ENCODE measurements around the gene EDAR. TPM values are rescaled to one million over a fixed set of nuclear protein-coding genes. Genes with fewer than 3 reads are reported as not detected.
A peak's percentile ranks its signal among the peaks of the same experiment; 100 is the strongest.

EDAR gene
- total RNA-seq, 1 experiment from 2014 or later, result not detected

DNA sequence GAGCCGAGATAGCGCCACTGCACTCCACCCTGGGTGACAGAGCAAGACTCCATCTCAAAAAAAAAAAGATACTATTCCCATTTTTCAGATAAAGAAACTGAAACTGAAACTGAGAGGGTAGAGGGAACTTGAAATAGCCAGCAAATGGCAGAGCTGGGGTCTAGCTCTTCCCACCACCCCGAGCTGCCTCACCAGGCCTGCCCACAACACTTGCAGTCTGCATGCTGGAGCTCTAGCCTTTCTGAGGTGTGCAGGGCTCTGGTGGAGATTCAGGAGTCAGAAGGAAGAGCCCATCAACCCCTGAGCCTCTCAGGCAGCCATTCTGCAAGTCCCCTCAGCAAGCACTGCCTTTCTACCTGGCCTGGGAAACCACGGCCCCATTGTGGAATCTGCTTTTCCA, 14.3 kb downstream of the EDAR start:
- DNase-seq (ENCODE audit: low read depth), result no peak
- in situ Hi-C loops (cut with HindIII; ENCODE audit: low pct_unique_long_range_greater_than_20kb, low sequenced_read_pairs), result no loop called here

DNA sequence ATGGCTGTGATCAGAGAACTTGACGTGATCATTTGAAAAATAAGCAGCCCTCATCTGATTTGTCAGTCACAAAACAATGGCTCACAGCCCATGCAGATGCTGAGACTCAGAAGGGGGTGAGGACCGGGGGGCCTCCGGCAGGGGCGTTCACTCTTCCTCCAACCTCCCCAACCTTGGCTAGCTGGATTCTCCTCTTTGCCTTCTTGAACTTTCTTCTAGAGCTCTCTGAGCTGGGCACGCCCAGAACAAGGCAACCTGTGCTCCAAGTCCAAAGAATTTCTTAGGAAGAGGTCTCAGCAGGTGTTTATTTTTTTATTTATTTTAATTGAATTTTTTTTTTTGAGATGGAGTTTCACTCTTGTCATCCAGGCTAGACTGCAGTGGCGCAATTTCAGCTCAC, 16.4 kb downstream of the EDAR start:
- in situ Hi-C loops (cut with HindIII; ENCODE audit: low pct_unique_long_range_greater_than_20kb, low sequenced_read_pairs), result no loop called here
- no peak for DNase-seq (ENCODE audit: low read depth)

DNA sequence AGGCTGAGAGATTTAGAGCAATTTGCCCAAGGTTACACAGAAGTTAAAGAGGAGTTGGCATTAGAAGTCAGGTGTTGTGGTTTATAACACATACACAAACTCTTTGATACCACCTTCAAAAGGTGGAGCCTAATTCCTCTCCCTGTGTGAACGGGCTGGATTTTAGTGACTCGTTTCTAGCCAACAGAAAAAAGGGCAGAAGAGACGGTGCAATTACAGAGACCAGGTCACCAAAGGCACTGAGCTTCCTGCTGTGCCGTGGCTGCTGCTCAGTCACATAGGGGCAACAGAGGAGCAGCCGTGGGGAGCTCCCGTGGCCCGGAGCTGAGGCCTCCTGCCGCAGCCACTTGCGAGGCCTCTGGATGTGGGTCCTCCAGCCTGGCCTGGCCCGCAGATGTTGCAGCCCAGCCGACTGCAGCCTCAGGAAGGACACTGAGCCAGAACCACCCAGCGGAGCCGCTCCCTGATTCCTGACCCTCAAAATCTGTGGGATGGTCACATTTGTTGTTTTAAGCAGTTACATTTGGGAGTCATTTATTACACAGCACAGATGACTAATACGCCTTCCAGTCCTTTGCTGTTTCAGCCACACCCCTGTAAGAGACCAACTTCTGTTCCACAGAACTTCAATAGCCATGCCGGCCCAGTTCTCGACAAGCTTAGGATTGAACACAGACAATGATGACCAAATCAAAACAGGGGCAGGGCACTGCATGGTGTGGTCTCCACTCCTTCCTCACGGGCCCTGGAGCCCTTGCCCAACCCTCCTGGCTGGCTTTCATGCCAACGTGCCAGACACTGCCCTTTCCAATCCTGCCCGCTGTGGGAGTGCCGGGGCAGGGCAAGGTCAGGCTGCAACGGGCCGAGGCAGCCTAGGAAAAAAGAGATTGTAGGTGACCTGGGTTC, 17.1 kb downstream of the EDAR start:
- DNase-seq (ENCODE audit: low read depth), result peak; percentile 87
- in situ Hi-C loops (cut with HindIII; ENCODE audit: low pct_unique_long_range_greater_than_20kb, low sequenced_read_pairs), result no loop called here

DNA sequence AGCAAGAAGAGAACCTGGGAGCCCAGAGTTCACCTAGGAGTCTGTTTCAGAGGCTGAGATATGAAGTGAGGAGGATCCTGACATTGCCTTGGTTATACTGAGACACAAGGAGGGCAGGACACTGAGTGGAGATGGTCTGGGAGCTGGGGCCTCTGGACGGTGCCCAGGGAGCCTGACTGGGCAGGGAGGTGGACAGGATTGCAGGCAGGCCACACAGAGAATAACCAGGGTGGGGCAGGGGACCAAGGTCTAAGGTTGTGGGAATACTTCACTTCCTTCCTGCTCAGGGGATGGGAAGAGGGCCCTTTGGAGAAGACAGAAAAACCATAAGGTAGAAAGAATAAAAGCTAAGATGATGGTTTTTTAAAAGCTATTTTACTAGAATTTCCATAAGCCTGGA, 18.7 kb downstream of the EDAR start:
- in situ Hi-C loops (cut with HindIII; ENCODE audit: low pct_unique_long_range_greater_than_20kb, low sequenced_read_pairs), result no loop called here
- no peak for DNase-seq (ENCODE audit: low read depth)

DNA sequence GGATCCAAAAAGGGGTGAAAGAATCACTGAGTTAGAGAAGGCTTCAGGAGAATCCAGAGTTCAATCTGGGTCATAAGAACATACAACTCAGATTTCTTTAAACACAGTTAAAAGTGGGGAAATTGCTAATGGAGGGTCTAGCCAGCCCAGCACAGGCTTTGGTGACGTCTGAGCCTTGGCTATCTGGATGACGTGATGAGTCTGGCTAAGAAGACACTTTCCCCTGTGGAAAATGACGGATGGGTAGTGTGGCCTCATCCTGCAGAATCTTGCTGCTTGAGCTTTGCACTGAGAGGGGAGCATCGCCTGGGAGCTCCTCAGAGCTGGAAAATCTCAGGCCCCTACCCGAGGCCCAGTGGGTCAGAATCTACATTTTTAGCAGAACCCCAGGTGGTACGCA, 19.2 kb downstream of the EDAR start:
- DNase-seq (ENCODE audit: low read depth), result no peak
- in situ Hi-C loops (cut with HindIII; ENCODE audit: low pct_unique_long_range_greater_than_20kb, low sequenced_read_pairs), result no loop called here

DNA sequence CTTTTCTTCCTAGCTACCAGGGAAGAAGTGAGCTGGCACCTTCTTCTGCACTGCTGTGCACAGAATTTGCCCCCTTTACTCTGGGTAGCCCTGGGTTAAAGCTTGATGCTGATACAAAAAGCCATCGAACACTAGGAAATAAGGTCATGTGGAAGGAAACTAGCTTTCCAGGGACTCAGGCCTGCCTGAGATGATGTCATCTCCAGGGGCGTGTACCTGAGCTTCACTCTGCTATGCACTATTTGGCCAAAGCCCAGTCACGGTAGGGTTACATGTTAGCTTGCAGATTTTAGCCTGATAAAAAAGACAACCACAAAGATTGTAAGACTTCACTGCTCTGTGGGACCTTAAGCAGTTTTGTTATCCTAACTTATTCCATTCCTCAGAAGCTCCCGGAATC, 20.4 kb downstream of the EDAR start:
- DNase-seq (ENCODE audit: low read depth), result peak; percentile 50
- in situ Hi-C loops (cut with HindIII; ENCODE audit: low pct_unique_long_range_greater_than_20kb, low sequenced_read_pairs), result no loop called here

DNA sequence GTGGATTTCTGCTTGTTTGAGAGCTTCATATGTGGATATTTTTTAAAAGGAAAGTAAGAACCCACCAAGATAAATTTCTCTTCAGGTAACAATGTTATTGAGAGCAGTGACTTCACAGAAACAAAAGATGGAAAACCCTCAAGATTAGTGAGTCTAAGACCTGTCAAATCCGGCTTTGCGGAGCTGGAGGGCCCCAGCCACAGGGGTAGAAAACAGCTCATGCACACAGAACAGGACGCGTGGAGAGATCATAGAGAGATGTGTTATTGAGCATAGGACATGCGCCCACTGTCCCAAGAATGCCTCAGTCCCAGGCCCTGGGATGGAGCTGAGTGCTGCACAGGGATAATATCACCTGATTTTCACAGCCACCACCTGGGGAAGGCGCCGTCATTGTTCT, 21.3 kb downstream of the EDAR start:
- no peak for DNase-seq (ENCODE audit: low read depth)
- in situ Hi-C loops (cut with HindIII; ENCODE audit: low pct_unique_long_range_greater_than_20kb, low sequenced_read_pairs), result no loop called here

DNA sequence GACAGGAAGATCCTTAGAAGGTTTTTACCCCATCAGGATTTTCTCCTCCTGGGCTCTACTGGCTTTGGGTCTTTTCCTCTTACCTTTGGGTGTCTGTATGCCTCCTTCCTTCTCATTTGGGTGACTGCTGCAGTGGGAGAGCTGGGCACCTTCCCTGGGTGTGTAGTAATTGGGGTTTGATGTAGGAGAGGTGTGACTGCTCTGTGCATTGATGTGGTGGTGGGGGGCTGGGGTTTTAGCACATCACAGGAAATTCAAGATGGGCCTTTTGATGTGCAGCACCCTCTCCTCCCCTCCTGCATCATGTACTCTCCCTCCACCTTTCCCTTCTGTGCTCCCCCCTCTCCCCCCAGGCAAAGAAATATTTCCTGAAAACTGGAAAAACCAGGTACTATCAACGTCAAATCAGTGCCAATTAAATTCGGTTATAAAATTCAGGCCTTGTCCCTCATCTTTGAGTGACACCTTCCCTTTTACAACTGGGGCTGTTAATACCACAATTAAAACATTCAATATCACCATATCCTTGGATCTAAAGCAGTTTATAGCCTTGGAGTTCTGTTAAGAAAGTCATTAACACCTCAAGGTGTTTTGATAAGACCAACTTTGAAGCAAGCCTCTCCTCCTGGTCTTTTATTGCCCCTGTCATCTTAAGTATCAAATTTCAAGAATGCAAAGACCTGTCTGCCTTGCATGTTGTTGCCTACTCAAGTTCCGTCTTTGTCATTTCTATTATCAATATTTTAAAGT, 23.3 kb downstream of the EDAR start:
- in situ Hi-C loops (cut with HindIII; ENCODE audit: low pct_unique_long_range_greater_than_20kb, low sequenced_read_pairs), result no loop called here
- no peak for DNase-seq (ENCODE audit: low read depth)

DNA sequence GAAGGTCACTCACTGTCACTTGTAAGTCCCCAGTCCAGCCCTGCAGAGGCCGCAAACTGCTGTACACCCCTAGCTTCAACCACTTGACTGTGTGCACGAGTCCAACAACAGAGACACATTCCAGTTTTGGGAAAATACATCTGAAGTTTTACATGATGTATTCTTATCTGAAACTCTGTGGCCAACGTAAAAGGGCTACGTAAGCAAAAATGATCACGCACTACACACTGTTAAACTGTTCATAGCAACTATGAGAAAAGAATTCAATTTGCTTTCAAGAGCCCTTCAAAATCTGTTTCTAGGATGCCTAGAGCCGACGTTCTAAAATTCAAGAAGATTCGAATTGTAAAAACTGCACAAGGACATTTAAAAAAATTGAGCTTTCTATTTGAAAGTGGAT, 26.0 kb downstream of the EDAR start:
- in situ Hi-C loops (cut with HindIII; ENCODE audit: low pct_unique_long_range_greater_than_20kb, low sequenced_read_pairs), result no loop called here
- DNase-seq (ENCODE audit: low read depth), result no peak

DNA sequence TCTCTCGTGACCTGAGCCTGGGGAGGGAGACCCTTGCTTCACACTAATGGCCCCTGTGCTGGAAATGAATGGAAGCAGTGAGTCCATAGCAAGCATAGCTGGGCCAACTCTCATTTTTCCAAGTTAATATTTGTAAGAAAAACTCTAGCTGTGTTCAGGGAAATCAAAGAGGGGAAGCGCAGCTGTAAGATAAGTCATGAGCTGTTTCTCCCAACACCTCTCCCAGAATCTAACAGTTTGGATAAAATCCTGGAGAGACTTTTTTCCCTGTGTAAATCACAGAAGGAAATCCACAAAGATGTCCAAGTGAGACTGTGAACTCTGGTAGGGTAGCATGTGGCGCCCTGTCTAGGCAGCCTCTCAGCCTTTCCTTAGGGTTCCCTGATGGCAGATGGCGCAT, 27.2 kb downstream of the EDAR start:
- in situ Hi-C loops (cut with HindIII; ENCODE audit: low pct_unique_long_range_greater_than_20kb, low sequenced_read_pairs), result no loop called here
- no peak for DNase-seq (ENCODE audit: low read depth)

DNA sequence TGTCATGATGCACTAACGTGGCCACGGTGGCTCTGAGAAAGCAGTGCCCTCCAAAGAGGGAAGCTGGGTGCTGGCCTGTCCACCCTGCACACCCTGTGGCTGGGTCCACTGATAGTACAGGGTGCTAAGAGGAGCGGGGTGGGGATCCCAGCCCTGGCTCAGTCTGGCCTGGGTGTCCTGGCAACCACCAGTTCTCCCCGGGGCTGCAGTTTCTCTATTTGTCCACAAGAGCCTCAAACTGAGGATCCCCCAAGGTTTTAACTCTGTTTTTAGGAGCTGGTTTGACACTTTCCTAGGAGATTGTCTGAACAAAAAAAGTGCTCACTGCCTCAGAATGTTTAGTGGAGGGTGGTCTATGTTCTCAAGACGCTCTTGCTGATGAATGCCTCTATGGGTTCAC, 29.0 kb downstream of the EDAR start:
- in situ Hi-C loops (cut with HindIII; ENCODE audit: low pct_unique_long_range_greater_than_20kb, low sequenced_read_pairs), result no loop called here
- no peak for DNase-seq (ENCODE audit: low read depth)

DNA sequence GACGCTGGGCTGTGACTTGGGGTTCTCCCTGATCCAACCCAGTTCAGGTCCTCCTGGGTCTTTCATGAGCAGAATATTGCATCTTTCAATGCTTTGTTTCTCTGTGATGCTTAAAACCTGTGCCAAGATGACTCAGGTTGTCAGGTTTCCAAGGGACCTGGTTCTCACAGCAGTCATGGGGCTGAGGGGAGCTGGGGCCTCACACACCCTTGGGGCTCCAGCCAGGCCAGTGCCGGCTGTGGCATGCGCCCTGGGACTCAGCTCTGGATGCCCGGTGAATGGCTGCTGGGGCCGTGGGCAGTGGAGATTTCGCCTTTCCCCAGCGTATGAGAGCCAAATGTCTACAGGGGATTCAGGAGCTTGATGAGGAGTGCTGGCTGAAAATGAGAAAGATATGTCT, 29.6 kb downstream of the EDAR start:
- DNase-seq (ENCODE audit: low read depth), result no peak
- in situ Hi-C loops (cut with HindIII; ENCODE audit: low pct_unique_long_range_greater_than_20kb, low sequenced_read_pairs), result no loop called here

DNA sequence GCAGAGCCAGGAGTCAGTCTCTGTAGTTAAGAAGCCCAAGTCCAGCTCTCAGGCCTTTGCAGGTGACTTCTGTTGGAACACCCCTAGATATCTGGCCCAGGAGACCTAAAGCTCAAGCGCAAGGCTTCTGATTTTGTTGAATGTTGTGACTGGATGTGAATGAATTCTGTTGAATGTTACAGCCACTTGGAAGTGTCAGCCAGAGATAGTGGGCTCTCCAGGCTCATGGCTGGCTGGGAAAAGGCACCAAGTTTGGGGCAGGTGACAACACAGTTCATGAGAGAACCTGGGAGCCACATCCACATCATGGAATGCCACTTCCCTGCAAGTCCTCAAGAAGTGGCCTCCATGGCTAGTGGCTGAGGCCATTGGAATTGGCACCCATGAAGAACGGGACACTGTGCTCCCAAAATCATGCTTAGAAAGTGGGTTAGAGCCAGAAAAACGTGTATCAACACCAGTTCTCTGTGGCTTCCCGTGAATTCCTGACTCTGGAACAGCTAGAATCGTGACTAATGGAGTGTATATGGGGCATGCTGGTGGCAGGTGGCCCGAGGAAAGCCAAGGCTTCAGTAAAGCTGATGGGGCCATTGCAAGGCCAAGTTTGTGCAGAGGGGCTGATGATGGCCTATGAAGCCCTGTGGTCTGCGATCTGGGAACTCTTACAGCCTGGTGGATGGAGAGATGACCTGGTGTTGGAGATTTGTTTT, 30.2 kb downstream of the EDAR start:
- DNase-seq (ENCODE audit: low read depth), result no peak
- in situ Hi-C loops (cut with HindIII; ENCODE audit: low pct_unique_long_range_greater_than_20kb, low sequenced_read_pairs), result no loop called here

DNA sequence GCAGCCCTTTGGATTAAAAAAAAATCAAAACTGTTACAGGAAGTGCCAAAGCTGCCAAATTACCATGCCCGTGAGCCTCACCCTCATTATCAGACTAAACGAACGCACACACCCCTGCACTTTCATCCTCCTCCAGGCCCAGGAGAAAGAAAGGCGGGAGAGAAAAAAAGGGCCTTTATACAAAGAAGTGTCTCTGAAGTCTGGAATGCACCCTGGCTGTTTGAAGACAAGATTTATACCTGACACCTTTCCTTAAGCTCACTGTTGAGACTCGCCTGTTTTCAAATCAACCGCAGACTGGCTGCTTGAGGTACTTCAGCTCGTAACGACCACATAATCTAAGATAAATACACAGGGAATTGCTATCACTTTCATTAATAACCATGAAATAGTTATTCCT, 31.0 kb downstream of the EDAR start:
- DNase-seq (ENCODE audit: low read depth), result no peak
- in situ Hi-C loops (cut with HindIII; ENCODE audit: low pct_unique_long_range_greater_than_20kb, low sequenced_read_pairs), result no loop called here

DNA sequence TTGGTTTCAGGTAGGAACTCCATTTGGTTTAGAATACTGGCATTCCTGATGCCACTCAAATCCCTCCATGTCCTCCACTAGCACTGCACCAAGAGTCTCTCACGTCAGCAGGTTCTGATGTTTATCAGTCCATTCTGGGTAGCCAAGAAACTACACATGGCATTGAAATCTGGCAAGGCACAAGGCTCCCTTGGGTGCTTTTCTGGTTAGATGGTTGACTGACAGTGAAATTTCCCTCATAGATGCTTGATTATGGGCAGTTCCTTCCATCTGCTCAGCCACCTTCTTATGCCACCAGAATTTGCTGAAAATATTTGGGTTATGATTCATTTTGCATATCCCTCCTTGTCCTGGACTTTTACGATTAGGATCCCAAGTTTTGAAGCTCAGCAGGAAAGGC, 32.6 kb downstream of the EDAR start:
- no peak for DNase-seq (ENCODE audit: low read depth)
- in situ Hi-C loops (cut with HindIII; ENCODE audit: low pct_unique_long_range_greater_than_20kb, low sequenced_read_pairs), result no loop called here

DNA sequence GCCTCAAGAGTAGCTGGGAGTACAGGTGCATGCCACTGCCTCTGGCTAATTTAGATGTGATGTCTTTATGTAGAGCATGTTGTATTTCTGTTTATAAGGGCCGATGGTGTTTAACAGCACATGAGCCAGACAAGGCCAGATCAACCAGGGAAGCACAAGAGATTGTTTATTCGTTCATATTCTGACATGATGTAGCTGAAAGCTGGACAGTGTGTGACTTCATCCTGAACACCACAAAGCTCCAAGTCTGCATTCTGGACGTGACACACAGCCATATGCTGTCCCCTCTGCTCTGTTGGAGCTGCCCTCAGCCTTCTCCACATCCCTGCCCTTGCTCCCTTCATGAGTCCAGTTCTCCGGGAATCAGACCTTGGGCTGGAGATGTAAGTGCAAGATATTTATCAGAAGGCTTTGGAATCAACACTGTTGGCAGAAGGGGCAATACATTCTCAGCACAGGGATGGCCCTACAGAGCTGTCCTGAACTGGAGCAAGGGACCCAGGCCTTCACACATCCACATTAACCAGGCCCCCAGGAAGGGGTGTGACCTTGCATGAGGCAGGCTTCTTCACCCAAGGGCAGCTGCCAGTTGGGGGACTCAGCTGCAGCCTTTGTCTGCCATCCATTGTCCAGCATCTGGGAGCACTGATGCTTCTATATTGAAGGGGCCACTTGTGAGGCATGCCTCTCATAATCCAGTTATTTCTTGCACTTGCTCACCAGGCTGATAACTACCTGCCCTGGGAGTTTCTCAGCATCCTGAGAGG, 38.5 kb downstream of the EDAR start:
- DNase-seq (ENCODE audit: low read depth), result no peak
- in situ Hi-C loops (cut with HindIII; ENCODE audit: low pct_unique_long_range_greater_than_20kb, low sequenced_read_pairs), result no loop called here

DNA sequence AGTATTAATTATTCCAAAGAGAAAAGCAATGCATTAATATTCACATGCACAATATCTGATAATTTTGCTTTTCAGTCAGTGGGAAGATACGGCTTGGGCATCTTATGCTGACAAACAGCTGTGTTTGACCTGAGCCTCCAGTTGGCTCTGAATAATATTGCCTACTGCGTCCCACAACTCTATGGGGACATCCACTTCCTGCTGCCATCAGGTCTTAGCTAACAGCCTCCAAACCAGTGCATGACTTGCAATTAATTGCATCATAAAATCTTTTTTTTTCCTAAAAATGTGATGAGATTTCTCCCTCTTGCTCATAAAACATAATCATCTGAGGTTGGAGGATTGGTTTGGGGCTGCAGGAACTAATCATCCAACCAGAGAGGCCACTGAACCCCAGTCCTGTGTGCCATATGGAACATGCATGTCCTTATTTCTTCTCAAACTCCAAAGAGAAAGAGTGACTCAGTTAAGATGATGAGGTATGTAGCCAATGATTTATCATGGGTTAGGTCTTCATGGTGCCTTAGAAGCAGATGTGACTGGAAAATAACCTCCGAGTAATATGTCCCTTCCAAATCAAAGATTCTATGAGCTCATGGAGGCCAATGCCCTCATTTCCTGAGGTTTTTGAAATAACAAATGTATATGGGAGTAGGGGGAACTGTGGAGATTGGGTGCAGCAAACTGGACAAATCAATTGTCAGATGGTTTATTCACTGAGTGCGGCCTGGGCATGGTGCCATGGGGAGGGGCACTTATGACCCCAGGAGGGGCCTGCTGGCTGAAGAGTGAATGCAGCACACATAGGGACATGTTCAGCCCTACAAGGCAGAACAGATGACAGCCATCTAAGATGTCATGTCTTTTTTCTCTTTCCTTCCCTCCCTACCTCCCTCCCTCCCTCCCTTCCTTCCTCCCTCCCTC, 39.4 kb downstream of the EDAR start:
- in situ Hi-C loops (cut with HindIII; ENCODE audit: low pct_unique_long_range_greater_than_20kb, low sequenced_read_pairs), result no loop called here
- no peak for DNase-seq (ENCODE audit: low read depth)

Data from Caki2 (cell line).